ENCODE results near the gene JUN.

GRCh38 chr1:58749646-58750045, 34.2 kb downstream of the JUN start:
- TF ChIP-seq POLR2A (IDR thresholded peaks at IDR 0.05; ENCODE audit: low read length), result no peak
- no peak for TF ChIP-seq GATA1 (IDR thresholded peaks at IDR 0.05; ENCODE audit: low read depth, low read length)
